ENCODE measurements around the gene ZCCHC8. TPM values are rescaled to one million over a fixed set of nuclear protein-coding genes. Genes with fewer than 3 reads are reported as not detected.

Gene ZCCHC8
- total RNA-seq, 6 donors from 2014 or later, result 16.6 to 58.7 (median 20.0) TPM

- Histone ChIP-seq H3K27me3 (no peaks in the 10 kb centered on the region), H3K9me3 (no peaks in the 10 kb centered on the region), H3K27ac (no peak overlapping the region), H3K4me1 (peaks cover 3 to 10% (median 7%) of the 10 kb centered on the region in 4 donors), H3K4me3 (no peak overlapping the region), H3K36me3 (peaks cover 67 to 79% (median 74%) of the 10 kb centered on the region in 4 donors)
- DNase-seq (no peak), ATAC-seq (ENCODE audit: low FRiP score in 2 of 2) (no peak)
- 83 to 89% methylated on average over 10 to 11 of the region's 11 CpGs for WGBS, 2 donors
- TF ChIP-seq, protein P1, sequence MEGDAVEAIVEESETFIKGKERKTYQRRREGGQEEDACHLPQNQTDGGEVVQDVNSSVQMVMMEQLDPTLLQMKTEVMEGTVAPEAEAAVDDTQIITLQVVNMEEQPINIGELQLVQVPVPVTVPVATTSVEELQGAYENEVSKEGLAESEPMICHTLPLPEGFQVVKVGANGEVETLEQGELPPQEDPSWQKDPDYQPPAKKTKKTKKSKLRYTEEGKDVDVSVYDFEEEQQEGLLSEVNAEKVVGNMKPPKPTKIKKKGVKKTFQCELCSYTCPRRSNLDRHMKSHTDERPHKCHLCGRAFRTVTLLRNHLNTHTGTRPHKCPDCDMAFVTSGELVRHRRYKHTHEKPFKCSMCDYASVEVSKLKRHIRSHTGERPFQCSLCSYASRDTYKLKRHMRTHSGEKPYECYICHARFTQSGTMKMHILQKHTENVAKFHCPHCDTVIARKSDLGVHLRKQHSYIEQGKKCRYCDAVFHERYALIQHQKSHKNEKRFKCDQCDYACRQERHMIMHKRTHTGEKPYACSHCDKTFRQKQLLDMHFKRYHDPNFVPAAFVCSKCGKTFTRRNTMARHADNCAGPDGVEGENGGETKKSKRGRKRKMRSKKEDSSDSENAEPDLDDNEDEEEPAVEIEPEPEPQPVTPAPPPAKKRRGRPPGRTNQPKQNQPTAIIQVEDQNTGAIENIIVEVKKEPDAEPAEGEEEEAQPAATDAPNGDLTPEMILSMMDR (IDR thresholded peaks at IDR 0.05), result no peak
- no peak for TF ChIP-seq POLR2A (IDR thresholded peaks at IDR 0.05)
- no peak for TF ChIP-seq EP300 (IDR thresholded peaks at IDR 0.05)
- no peak for TF ChIP-seq POLR2AphosphoS5 (IDR thresholded peaks at IDR 0.05)
Observed at GRCh38 chr12:122505419-122506051, 4.8 kb upstream of the ZCCHC8 start.

DNA sequence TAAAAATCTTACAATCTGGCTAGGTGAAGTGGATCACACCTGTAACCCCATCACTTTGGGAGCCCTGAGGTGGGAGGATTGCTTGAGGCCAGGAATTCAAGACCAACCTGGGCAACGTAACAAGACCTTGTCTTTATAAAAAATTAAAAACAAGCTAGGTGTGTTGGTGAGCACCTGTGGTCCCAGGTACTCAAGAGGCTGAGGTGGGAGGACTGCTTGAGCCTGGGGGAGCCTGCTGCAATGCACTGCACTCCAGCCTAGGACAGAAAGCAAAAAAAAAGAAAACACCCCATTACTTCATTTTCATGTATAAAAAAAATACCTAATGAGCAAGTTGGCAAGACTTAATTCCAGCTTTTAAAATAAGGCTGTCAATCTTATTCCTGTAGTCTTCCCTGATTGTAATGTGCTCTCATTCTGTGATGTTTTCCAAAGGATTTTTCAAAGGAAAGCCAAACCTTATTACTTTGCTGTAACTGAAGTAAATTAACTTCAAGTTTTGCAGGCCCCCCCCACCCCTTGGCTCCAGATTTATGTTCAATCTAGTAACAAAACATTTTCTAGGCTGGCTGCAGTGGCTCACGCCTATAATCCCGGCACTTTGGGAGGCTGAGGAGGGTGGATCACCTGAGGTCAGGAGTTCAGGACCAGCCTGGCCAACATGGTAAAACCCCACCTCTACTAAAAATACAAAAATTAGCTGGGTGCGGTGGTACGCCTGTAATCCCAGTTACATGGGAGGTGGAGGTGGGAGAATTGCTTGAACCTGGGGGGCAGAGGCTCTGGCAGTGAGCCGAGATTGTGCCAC lies 3.3 kb upstream of the ZCCHC8 start:
- Histone ChIP-seq H3K27ac (no peak overlapping the region), H3K4me3 (no peak overlapping the region), H3K4me1 (peaks cover 10 to 19% (median 15%) of the 10 kb centered on the region in 4 donors), H3K36me3 (peaks cover 51 to 63% (median 59%) of the 10 kb centered on the region in 4 donors), H3K9me3 (no peaks in the 10 kb centered on the region), H3K27me3 (no peaks in the 10 kb centered on the region)
- 84 to 90% methylated on average over 6 of the region's 6 CpGs for WGBS, 2 donors
- TF ChIP-seq, protein P1 (IDR thresholded peaks at IDR 0.05), result no peak
- TF ChIP-seq EP300 (IDR thresholded peaks at IDR 0.05) (no peak), POLR2AphosphoS5 (IDR thresholded peaks at IDR 0.05) (no peak), POLR2A (IDR thresholded peaks at IDR 0.05) (no peak)
- ATAC-seq (ENCODE audit: low FRiP score in 2 of 2), result no peak
- no peak for DNase-seq

DNA sequence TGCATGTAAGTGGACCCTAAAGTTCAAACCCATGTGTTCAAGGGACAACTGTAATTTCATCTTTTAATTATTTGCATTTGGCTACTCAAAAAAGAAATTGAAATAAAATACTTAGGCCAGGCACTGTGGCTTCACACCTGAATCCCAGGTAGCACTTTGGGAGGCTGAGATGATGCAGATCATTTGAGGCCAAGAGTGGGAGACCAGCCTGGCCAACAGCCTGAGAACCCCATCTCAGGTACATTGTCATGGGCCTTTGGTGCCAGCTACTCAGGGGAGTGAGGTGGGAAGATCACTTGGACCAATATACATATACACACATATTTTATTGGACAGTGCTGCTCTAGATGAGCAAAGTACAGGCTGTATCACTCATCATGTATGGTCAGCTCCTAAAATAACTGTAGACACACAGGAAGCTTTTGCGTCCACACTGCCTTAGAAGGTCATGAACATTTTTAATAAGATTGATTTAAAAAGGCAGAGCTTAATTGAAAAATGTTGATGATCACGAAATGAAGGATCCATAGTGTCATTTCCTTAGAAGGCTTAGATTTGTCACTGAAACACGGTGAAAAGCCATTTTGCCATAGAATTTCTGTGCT lies 2.5 kb upstream of the ZCCHC8 start:
- H3K27ac ChIP-seq, result no peak overlapping the region
- H3K4me3 ChIP-seq, result no peak overlapping the region
- whole genome bisulfite sequencing, 2 donors, result 84 to 86% methylated on average over 3 of the region's 3 CpGs
- DNase-seq (no peak), ATAC-seq (ENCODE audit: low FRiP score in 2 of 2) (no peak)
- no peaks in the 10 kb centered on the region for H3K27me3 ChIP-seq
- no peaks in the 10 kb centered on the region for H3K9me3 ChIP-seq
- H3K36me3 ChIP-seq, result peaks cover 44 to 56% (median 51%) of the 10 kb centered on the region in 4 donors
- peaks cover 17 to 26% (median 22%) of the 10 kb centered on the region in 4 donors for H3K4me1 ChIP-seq
- TF ChIP-seq POLR2AphosphoS5 (IDR thresholded peaks at IDR 0.05) (no peak), POLR2A (IDR thresholded peaks at IDR 0.05) (no peak), EP300 (IDR thresholded peaks at IDR 0.05) (no peak)
- TF ChIP-seq, protein P1 (IDR thresholded peaks at IDR 0.05), result no peak

- no peak for DNase-seq
- H3K27ac ChIP-seq, result peak overlapping the region; percentile 98 to 99 (median 98)
- ATAC-seq (ENCODE audit: low FRiP score in 2 of 2), result no peak
- TF ChIP-seq POLR2A (IDR thresholded peaks at IDR 0.05) (no peak), EP300 (IDR thresholded peaks at IDR 0.05) (no peak), POLR2AphosphoS5 (IDR thresholded peaks at IDR 0.05) (no peak)
- TF ChIP-seq, protein P1 (IDR thresholded peaks at IDR 0.05), result no peak
- peaks cover 27 to 50% (median 40%) of the 10 kb centered on the region in 4 donors for H3K36me3 ChIP-seq
- H3K9me3 ChIP-seq, result no peaks in the 10 kb centered on the region
- no peaks in the 10 kb centered on the region for H3K27me3 ChIP-seq
- H3K4me3 ChIP-seq, result peak overlapping the region in 3 of 4 donors; percentile 67 to 86 (median 82)
- WGBS, 2 donors, result 71 to 72% methylated on average over 9 of the region's 9 CpGs
- H3K4me1 ChIP-seq, result peaks cover 25 to 29% (median 26%) of the 10 kb centered on the region in 4 donors
Observed at GRCh38 chr12:122501489-122501989, 807 bp upstream of the ZCCHC8 start.

Measured in upper lobe of left lung (tissue), 6 donors.